SU-DHL-6 (cell line): ENCODE measurements around the gene PRRC2C.

ENCODE experiments used
- H2AFZ ChIP-seq: fragments of 200-600 bp; sonication (generic); 2 replicates; pipeline ENCODE4 v1.6.1; 2014; ENCODE audit warnings: low read depth, mild to moderate bottlenecking, moderate library complexity, mixed read lengths, antibody characterized with exemption, low read length; ENCODE audit not compliant: severe bottlenecking
- H3F3A ChIP-seq: fragments of 200-600 bp; shearing (Covaris generic); 2 replicates; pipeline ENCODE4 v1.6.0; 2016; ENCODE audit warnings: antibody characterized with exemption, mild to moderate bottlenecking; ENCODE audit not compliant: insufficient read depth
- H3K27ac ChIP-seq: fragments of 200-600 bp; sonication (generic); 2 replicates; pipeline ENCODE4 v1.5.1; 2016; ENCODE audit warnings: low read depth, mild to moderate bottlenecking, low read length, moderate library complexity, mixed read lengths
- H3K27me3 ChIP-seq: fragments of 200-600 bp; sonication (generic), shearing (Covaris generic); 2 replicates; pipeline ENCODE4 v1.6.0; 2014; ENCODE audit warnings: mild to moderate bottlenecking, low read length
- H3K36me3 ChIP-seq: fragments of 200-600 bp; sonication (generic); 2 replicates; pipeline ENCODE4 v1.6.1; 2014; ENCODE audit warnings: mild to moderate bottlenecking, low read length, mixed read lengths
- H3K4me2 ChIP-seq: fragments of 300-600, 200-600 bp; shearing (Covaris generic), sonication (generic); 2 replicates; pipeline ENCODE4 v1.6.0; 2014; ENCODE audit warnings: low read length, low read depth, mild to moderate bottlenecking; ENCODE audit not compliant: poor library complexity, severe bottlenecking
- H3K4me3 ChIP-seq: fragments of 200-600 bp; sonication (generic); 2 replicates; pipeline ENCODE4 v1.5.1; 2014; ENCODE audit warnings: antibody characterized with exemption, low read length, mild to moderate bottlenecking, mixed read lengths; ENCODE audit not compliant: insufficient read depth, poor library complexity, severe bottlenecking
- H3K79me2 ChIP-seq: fragments of 200-600 bp; sonication (generic); 2 replicates; pipeline ENCODE4 v1.6.1; 2014; ENCODE audit warnings: mild to moderate bottlenecking, low read length, moderate library complexity; ENCODE audit not compliant: insufficient read depth
- H3K9ac ChIP-seq: fragments of 200-600 bp; sonication (generic); 2 replicates; pipeline ENCODE4 v1.7.0; 2014; ENCODE audit warnings: mild to moderate bottlenecking, low read length
- H3K9me2 ChIP-seq: fragments of 200-600 bp; sonication (generic); replicated peaks from 2 replicates; pipeline ENCODE4 v1.6.1; 2014; ENCODE audit warnings: low read length; ENCODE audit not compliant: insufficient read depth
- H3K9me3 ChIP-seq: fragments of 200-600 bp; sonication (generic); 2 replicates; pipeline ENCODE4 v1.6.1; 2014; ENCODE audit warnings: low read length, mixed read lengths; ENCODE audit not compliant: insufficient read depth
- H4K20me1 ChIP-seq: fragments of 200-600 bp; sonication (generic); 2 replicates; pipeline ENCODE4 v1.6.1; 2014; ENCODE audit warnings: low read depth, mild to moderate bottlenecking, antibody characterized with exemption, low read length, moderate library complexity, mixed read lengths
- EZH2phosphoT487 ChIP-seq: fragments of 200-600 bp; sonication (generic), shearing (Covaris generic); conservative IDR thresholded peaks from 2 replicates; pipeline ENCODE4 v1.6.1; 2018; ENCODE audit warnings: mild to moderate bottlenecking, antibody characterized with exemption, low read length, moderate library complexity, mixed read lengths
- TF ChIP-seq, protein P1 (sequence below): fragments of 200-600 bp; sonication (generic); IDR thresholded peaks from one replicate; pipeline ENCODE4 v1.5.1; 2017; ENCODE audit warnings: antibody characterized with exemption, mild to moderate bottlenecking, low read length, moderate library complexity; ENCODE audit not compliant: insufficient read depth, poor library complexity, severe bottlenecking

Gene PRRC2C

DNA sequence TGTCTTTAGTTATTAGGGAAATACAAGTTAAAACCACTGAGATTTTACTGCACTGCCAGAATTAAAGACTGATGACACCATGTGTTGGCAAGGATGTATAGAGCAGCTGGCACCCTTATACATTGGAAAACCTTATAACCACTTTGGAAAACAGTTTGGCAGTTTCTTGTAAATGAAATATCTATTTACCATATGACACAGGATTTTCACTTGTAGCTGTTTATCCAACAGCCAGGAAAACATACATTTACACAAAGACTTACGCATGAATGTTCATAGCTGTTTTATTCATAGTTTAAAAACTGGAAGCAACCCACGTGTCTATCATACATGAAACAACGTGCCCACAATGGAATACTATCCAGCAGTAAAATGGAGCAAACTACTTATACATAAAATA, 45.3 kb downstream of the PRRC2C start:
- Histone ChIP-seq H3K27me3 (no peaks in the 10 kb centered on the region), H3K79me2 (no peaks in the 10 kb centered on the region; the same call in 1 of the 2 replicates), H3K9me3 (no peaks in the 10 kb centered on the region), H3F3A (peaks cover 5% of the 10 kb centered on the region; the same call in 1 of the 2 replicates), H2AFZ (no peak overlapping the region), H3K4me3 (no peak overlapping the region), H3K9ac (no peak overlapping the region), H3K4me2 (no peak overlapping the region), H3K27ac (no peak overlapping the region), H3K36me3 (peaks cover 55% of the 10 kb centered on the region), H3K9me2 (no peaks in the 10 kb centered on the region), H4K20me1 (no peaks in the 10 kb centered on the region)
- TF ChIP-seq, protein P1, sequence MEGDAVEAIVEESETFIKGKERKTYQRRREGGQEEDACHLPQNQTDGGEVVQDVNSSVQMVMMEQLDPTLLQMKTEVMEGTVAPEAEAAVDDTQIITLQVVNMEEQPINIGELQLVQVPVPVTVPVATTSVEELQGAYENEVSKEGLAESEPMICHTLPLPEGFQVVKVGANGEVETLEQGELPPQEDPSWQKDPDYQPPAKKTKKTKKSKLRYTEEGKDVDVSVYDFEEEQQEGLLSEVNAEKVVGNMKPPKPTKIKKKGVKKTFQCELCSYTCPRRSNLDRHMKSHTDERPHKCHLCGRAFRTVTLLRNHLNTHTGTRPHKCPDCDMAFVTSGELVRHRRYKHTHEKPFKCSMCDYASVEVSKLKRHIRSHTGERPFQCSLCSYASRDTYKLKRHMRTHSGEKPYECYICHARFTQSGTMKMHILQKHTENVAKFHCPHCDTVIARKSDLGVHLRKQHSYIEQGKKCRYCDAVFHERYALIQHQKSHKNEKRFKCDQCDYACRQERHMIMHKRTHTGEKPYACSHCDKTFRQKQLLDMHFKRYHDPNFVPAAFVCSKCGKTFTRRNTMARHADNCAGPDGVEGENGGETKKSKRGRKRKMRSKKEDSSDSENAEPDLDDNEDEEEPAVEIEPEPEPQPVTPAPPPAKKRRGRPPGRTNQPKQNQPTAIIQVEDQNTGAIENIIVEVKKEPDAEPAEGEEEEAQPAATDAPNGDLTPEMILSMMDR: no peak
- no peak for TF ChIP-seq EZH2phosphoT487

DNA sequence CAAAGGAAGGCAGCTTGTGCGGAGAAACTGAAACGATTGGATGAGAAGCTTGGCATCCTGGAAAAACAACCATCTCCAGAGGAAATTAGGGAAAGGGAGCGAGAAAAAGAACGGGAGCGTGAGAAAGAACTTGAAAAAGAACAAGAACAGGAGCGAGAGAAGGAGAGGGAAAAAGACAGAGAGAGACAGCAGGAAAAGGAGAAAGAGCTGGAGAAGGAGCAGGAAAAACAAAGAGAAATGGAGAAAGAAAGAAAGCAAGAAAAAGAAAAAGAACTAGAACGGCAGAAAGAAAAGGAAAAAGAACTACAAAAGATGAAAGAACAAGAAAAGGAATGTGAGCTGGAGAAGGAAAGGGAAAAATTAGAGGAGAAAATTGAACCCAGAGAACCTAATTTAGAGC, 47.2 kb downstream of the PRRC2C start:
- Histone ChIP-seq H3F3A (peaks cover 5% of the 10 kb centered on the region; the same call in 1 of the 2 replicates), H3K4me3 (no peak overlapping the region), H3K79me2 (no peaks in the 10 kb centered on the region; the same call in 1 of the 2 replicates), H3K9ac (no peak overlapping the region), H3K27me3 (no peaks in the 10 kb centered on the region), H3K9me3 (no peaks in the 10 kb centered on the region), H3K27ac (no peak overlapping the region), H3K9me2 (no peaks in the 10 kb centered on the region), H2AFZ (no peak overlapping the region), H4K20me1 (no peaks in the 10 kb centered on the region), H3K36me3 (peaks cover 67% of the 10 kb centered on the region), H3K4me2 (no peak overlapping the region)
- no peak for TF ChIP-seq EZH2phosphoT487
- TF ChIP-seq, protein P1: no peak

DNA sequence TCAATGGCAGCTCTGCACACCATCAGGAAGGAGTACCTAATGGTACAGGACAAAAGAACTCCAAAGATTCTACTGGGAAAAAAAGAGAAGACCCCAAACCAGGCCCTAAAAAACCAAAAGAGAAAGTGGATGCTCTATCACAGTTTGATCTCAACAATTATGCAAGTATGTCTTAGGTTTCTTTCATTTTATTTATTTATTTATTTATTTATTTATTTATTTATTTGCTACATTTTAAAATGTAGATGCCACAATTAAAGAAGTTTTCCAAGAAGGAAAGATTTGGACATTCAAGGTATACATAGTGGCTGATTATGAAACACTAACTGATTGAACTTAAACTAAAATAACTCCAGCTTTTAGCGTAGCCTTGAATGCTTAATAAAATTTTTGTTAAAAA, 60.2 kb downstream of the PRRC2C start:
- H3K4me2 ChIP-seq: no peak overlapping the region
- H4K20me1 ChIP-seq: peaks cover 13% of the 10 kb centered on the region; the same call in 1 of the 2 replicates
- peaks cover 76% of the 10 kb centered on the region for H3K36me3 ChIP-seq
- H3K9me3 ChIP-seq: no peaks in the 10 kb centered on the region
- H3K27me3 ChIP-seq: no peaks in the 10 kb centered on the region
- no peak overlapping the region for H3K27ac ChIP-seq
- H3K9me2 ChIP-seq: no peaks in the 10 kb centered on the region
- no peaks in the 10 kb centered on the region; the same call in 1 of the 2 replicates for H3F3A ChIP-seq
- H3K9ac ChIP-seq: no peak overlapping the region
- no peak overlapping the region for H2AFZ ChIP-seq
- no peak overlapping the region for H3K4me3 ChIP-seq
- H3K79me2 ChIP-seq: peaks cover 14% of the 10 kb centered on the region
- TF ChIP-seq, protein P1: no peak
- TF ChIP-seq EZH2phosphoT487: no peak
